GM19438 (cell line): Measurements from ENCODE around the gene CDC40.

Experiments
- ATAC-seq: cut with Tn5 transposase; IDR thresholded peaks from one replicate; pipeline ENCODE4 v1.9.1; 2021; ENCODE audit warnings: low read depth; ENCODE audit not compliant: unreplicated experiment

The CDC40 gene

DNA sequence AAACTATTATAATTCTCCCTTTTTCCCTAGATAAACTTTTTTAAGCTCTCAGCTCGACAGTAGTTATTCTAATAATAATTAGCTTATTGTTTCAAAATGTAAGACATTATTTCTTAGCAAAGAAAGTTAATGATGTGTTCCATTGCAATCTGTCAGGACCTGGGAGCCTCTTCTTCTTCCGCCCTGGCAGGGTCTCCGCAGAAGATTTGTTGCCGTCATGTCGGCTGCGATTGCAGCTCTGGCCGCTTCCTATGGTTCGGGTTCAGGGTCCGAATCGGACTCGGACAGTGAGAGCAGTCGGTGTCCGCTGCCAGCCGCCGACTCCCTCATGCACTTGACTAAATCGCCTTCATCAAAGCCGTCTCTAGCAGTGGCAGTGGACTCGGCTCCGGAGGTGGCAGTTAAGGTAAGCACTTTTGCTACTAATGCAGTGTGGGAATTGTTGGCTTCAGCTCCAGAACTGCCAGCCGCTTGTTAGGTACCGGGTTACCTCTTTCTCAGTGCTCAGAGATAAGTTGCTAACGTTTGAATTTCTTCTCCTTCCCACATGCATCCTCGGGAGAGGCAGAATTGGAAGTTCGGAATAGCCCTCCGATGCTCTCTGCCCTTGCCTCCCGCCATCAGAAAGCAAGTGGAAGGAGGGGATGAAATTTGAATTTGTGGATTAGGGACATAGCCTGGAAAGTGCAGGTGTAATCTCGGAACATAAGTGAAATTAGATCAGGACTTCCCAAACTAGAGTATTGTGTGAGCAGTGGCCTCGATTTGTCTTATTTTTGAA, at the start of gene CDC40:
Gene CDC40, plus strand, starts transcription at position 200 of the 781 bp plus-strand sequence. Its CDS starts 18 bp downstream, at position 218.
- peak; percentile 45 for ATAC-seq

- no peak for ATAC-seq
These were observed 42.0 kb upstream of the CDC40 start for GRCh38 chr6:110137924-110138887.

DNA sequence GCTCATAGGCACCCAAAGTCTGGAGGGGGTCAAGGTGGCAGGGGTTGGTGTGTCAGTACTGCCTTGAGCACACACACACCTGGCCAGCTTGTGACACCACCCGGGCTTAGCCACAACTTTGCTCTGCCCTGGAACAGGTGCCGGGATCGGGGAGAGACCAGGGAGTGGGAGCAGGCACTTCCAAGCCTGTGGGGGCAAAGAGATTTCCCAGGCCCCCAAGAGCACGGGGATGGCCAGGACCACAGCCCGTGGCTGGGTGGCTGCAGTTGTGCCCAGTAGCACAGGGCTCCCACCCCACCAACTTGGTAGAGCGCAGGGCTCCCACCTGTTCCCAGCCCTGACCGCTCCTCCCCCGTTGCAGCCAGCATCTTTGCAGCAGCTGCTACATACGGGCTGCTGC, 41.2 kb upstream of the CDC40 start:
- ATAC-seq, result no peak

DNA sequence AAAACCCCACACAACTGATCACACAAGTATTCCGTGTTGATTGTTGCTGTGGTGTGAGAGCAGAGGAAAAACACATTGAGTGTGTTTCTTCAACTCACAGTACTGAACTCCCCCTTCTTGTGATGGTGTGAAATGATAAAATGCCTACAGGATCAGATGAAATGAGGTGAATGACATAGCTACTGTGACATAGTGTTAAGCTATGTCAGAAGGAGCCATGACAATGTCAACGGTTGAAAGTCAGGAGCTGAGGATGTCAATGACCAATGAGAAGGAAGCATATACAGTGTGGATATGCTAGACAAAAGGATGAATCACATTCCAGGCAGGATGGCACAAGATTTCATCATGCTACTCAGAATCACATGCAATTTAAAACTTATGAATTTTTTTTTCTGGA, 39.6 kb upstream of the CDC40 start:
- no peak for ATAC-seq

DNA sequence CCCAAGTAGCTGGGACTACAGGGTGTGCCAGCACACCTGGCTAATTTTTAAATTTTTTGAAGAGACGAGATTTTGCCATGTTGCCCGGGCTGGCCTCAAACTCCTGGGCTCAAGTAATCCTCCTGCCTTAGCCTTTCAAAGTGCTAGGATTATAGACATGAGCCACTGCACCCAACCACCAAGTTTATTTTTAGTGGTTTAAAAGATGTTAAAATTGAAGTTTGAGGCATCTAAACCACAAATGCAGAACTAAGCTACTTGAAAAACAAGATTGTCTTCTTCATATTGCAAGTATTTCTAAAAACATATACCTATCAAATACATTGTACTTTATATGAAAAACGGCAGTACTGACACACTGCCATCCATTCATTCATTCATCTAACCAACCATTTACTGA, 32.4 kb upstream of the CDC40 start:
- no peak for ATAC-seq

DNA sequence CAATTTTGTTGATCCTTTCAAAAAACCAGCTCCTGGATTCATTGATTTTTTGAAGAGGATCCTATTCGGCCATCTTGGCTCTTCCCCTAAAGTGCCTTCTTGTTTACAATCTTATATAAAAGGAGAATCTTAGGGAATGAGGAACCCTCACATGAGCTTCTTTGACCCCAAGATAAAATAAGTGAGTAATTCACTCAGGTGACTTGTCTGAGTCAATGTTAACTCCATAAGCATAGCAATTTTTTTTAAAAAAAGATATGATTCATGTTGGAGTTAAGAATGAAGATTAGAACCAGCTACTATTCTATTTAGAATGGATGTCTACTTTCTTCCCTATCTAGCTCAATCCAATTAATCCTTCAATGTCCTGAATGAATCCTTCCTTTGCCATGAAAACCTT, 21.7 kb upstream of the CDC40 start:
- no peak for ATAC-seq

GRCh38 chr6:110170081-110170480, 10.1 kb upstream of the CDC40 start:
- ATAC-seq, result no peak

DNA sequence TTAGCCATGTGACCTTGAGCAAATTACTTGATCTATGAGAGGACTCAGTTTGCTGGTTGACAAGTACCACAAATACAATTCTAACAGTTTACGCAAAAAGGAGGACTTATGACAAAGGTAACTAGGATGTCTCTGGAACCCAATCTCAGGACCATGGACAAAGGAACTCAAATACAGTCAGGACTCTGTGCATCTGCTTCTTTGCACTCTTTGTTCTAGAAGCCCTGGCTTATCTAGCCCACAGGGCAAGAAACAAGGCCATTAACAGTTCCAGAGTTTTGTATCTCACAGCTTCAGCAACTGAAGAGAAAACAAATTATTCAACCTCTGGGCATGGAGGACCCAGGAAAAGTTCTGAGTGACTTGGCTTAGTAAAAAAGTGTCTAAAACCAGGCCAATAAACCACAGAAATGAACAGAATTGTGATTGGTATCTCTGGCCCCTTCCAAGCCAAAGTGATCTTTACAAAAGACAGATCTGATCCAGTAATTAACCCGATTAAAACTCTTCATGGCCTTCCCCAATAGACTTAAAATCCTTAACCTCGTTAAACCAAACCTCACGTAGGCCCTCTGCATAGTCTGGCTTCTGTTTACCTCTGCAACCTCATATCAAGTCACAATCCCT, 6.6 kb upstream of the CDC40 start:
- no peak for ATAC-seq

GRCh38 chr6:110178626-110179405, 1.4 kb upstream of the CDC40 start:
- ATAC-seq, result no peak

DNA sequence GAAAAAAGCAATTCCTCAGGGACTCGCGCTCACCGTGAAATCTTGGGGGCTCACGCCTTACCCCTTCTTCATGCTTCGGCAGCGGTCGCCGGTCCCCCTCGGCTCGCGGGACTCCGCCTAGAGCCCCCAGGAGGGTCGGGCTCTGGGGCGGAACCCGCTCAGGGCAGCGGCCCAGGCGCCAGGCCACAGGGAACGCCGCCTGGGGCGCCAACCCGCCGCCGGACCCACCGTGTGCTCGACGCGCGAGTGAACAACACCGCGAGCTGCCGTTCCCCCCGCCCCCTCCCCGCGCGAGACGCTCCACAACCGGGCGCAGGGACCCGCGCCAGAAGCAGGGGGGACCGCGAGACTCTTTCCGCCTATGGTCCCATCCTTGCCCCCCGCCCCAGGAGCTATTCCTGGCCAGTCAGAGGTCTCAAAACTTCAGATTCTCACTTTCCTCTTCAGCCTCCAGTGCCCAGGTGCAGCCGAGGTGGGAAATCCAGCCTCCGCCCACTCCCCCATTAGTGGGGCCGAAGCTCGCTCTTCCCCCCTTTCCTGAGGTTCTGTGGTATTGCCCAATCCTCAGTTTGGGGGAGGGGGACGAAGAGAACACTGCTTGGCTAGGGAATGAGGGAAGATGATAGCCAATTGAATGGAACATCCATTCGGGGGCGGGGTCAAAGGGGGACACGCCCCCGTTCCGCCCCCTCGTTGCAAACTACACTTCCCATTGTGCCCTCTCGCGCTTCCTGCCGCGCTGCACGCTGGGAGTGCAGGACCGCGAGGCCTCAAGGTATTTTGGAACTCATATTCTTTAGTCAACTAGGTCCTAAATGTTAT, 610 bp upstream of the CDC40 start, which contains the start of gene WASF1:
Gene WASF1, minus strand, starts transcription at position 265 of the 822 bp plus-strand sequence. CDS start 52,069 bp downstream, outside the sequence.
- ATAC-seq, result peak; percentile 89

DNA sequence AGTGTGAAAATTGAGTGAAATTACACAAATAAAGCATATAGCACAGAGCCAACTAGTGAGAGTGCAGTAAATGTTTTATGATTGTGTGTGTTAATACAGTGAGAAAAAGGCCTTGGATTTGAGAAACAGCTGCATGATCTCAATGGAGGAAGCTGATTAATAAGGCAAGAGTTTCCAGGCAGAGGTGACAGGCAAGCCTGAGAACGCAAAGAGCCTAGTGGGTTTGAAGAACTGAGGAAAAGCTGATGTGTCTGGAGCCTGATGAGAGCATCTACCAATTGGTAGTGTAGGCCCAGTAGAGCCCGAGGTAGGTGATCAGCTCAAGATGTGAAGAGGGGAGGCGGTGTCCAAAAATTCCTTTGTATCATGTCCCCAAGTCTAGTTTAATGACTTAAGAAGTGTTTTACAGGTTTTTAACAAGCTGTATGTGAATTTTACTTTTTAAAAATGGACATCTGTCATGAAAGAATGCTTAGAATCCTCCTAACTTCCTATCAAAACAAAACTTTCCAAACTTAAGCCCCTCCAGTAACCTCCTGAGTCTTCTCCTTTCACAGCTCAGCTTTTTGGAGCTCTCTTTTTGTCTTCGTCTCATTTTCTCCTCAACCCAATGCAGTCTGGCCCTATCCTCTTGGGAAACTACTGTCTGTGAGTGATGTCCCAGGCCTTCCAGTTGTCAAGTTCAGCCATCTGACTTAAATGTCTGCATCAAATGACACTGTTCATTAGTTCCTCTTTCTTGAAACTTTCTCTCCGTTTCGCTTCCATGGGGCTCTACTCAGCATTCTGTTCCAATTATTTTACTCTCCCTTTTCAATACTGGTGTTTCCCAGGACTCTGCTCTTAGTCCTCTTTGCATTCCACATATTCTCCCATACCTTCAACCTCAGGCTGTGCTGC, 1.2 kb downstream of the CDC40 start:
- no peak for ATAC-seq

DNA sequence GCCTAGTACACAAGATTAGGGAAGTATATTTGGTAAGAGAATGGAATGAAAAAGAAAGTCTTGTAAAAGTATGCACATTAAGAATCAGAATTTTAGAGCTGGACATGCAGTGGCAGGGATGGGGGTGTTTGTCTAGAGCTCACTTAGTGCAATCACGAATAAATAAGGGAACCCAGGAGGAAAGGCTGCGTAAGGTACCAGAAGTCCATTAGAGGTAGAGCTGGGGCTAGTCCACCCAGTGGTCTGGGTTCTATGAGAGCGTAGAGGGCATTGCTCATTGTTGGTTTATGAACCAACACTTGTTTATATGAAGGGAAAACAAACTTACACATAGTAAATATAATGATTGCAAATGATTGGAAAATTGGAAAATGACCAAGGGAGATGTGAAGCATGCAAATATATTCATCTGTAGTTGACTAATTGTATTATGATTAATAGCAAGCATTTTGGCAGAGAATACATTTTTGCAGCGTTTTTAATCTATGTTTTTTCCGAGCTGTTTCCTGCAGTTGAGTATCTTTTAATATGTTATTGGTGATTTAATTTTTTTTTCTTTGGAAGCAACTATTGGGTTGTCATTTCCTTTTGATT, 3.2 kb downstream of the CDC40 start:
- no peak for ATAC-seq

- peak; percentile 59 for ATAC-seq
These were observed 5.7 kb downstream of the CDC40 start for GRCh38 chr6:110185879-110186278.

DNA sequence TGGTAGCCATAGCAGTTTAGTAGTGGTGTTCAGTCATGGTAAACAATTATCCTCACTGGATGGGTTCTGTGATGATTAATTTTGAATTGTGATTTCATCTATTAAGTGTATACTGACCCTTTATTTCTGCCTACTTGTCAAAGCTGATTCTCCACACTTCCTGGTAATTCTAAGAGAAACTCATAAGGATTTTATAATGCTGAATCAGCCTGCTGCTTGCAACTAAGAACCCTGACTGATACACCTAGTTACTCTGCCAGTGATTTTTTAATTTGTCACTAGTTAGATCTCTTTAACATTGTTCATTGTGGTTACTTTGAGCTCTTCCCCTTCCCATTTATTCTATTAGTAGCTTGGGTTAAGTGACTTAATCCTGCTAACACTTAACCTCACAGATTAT, 8.6 kb downstream of the CDC40 start:
- no peak for ATAC-seq

DNA sequence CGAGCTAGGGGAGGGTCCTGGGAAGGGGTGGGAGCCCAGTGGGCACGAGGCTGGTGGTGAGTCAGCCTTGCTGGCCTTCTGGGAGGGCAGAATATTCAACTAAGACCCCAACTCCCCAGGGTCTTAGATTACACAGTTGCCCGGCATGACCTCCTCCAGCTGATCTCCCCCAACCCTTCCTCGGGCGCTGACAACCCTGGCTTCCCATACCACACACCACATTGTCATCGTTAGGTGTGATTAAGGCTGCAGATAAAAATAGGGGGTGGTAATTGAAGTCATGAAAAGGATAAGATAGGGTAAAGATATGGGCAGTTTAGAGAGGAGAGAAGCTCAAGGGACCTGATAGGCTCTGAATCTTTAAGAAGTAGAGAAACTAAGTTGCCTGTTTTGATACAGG, 10.5 kb downstream of the CDC40 start:
- ATAC-seq, result no peak

GRCh38 chr6:110191477-110191876, 11.2 kb downstream of the CDC40 start:
- no peak for ATAC-seq

DNA sequence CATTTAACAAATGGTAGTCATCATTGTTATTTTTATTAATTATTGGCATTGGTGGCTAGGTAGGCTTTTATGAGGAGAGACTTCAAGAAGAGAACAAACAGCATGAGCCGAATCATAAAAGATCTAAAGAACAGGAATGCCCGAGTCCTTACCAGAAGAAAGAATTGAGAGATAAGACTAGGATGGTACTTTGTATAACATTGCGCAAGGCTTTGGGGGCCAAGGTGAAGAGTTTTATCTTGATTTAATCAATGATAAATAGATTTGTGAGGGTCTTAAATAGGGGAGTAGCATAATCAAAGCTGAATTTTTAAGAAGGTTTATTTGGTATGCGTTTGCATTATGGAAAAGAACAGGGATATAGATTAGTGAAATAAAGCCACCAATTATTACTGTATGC, 15.4 kb downstream of the CDC40 start:
- ATAC-seq, result no peak

DNA sequence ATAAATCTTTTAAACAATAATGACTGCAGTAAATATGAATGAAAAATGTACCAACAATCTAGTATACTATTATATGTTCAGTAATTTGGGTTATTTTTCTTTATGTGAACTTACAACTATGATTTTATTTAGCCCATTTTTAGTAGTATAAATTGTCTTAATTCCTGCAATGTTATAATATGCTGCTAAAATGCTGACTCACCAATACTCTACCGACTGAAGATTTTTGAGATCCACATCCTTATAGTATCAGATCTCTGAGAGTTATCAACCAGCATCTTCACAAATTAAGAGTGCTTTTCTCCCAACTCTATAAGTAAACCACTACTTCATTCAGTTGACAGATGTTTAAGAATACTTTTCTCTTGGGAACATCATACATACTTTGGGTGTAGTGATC, 16.6 kb downstream of the CDC40 start:
- ATAC-seq, result no peak
